ENCODE data around the gene PPP1R15B. TPM values are rescaled to one million over a fixed set of nuclear protein-coding genes. Genes with fewer than 3 reads are reported as not detected.

Gene PPP1R15B
- total RNA-seq, 2 donors from 2014 or later, result 44.8 to 79.2 TPM

- Histone ChIP-seq H3K27me3 (ENCODE audit: control insufficient read depth, insufficient read depth, low read length, poor library complexity, severe bottlenecking) (peaks cover 53% of the 10 kb centered on the region), H3K4me1 (ENCODE audit: control insufficient read depth, insufficient read depth, low read length) (no peaks in the 10 kb centered on the region), H3K27ac (ENCODE audit: low read depth, low read length) (no peak overlapping the region), H3K9me3 (ENCODE audit: control insufficient read depth, low read length) (no peaks in the 10 kb centered on the region), H3K36me3 (ENCODE audit: control insufficient read depth, insufficient read depth, low read length) (no peaks in the 10 kb centered on the region), H3K4me3 (ENCODE audit: low read length) (no peak overlapping the region), H3K9ac (ENCODE audit: extremely low read depth, low read length, poor library complexity, severe bottlenecking) (no peak overlapping the region)
- Mint-ChIP-seq H3K36me3 (ENCODE audit: low read depth) (no peaks in the 10 kb centered on the region), H3K27me3 (ENCODE audit: insufficient read depth) (peaks cover 14% of the 10 kb centered on the region), H3K4me1 (no peaks in the 10 kb centered on the region), H3K9me3 (no peaks in the 10 kb centered on the region), H3K4me3 (no peak overlapping the region), H3K27ac (no peak overlapping the region)
- TF ChIP-seq CTCF (conservative IDR thresholded peaks at IDR 0.05), result no peak
- WGBS, 2 experiments (ENCODE audit: insufficient coverage in 1 of 2, insufficient read length in 1 of 2), result 92 to 100% methylated on average over 2 of the region's 2 CpGs
- DNase-seq, result no peak
These were observed 25.9 kb downstream of the PPP1R15B start for GRCh38 chr1:204385727-204386126.

GRCh38 chr1:204384636-204385352 is 26.8 kb downstream of the PPP1R15B start:
- WGBS, 2 experiments (ENCODE audit: insufficient coverage in 1 of 2, insufficient read length in 1 of 2), result 94 to 100% methylated on average over 4 to 7 of the region's 7 CpGs
- H3K9me3 ChIP-seq (ENCODE audit: control insufficient read depth, low read length), result no peaks in the 10 kb centered on the region

GRCh38 chr1:204383163-204383904 is 28.3 kb downstream of the PPP1R15B start:
- H3K27me3 Mint-ChIP-seq (ENCODE audit: insufficient read depth), result peaks cover 29% of the 10 kb centered on the region
- H3K9ac ChIP-seq (ENCODE audit: extremely low read depth, low read length, poor library complexity, severe bottlenecking), result no peak overlapping the region
- peak; percentile 22 for DNase-seq
- no peak overlapping the region for H3K4me3 Mint-ChIP-seq
- no peak overlapping the region for H3K27ac Mint-ChIP-seq
- no peak for TF ChIP-seq CTCF (conservative IDR thresholded peaks at IDR 0.05)
- 84 to 85% methylated on average over 5 of the region's 5 CpGs for WGBS, 2 experiments (ENCODE audit: insufficient coverage in 1 of 2, insufficient read length in 1 of 2)
- no peak overlapping the region for H3K4me3 ChIP-seq (ENCODE audit: low read length)
- H3K4me1 Mint-ChIP-seq, result peaks cover 2% of the 10 kb centered on the region
- H3K27ac ChIP-seq (ENCODE audit: low read depth, low read length), result no peak overlapping the region
- H3K36me3 Mint-ChIP-seq (ENCODE audit: low read depth), result no peaks in the 10 kb centered on the region
- H3K9me3 Mint-ChIP-seq, result no peaks in the 10 kb centered on the region
- H3K4me1 ChIP-seq (ENCODE audit: control insufficient read depth, insufficient read depth, low read length), result no peaks in the 10 kb centered on the region
- H3K36me3 ChIP-seq (ENCODE audit: control insufficient read depth, insufficient read depth, low read length), result no peaks in the 10 kb centered on the region
- no peaks in the 10 kb centered on the region for H3K9me3 ChIP-seq (ENCODE audit: control insufficient read depth, low read length)
- H3K27me3 ChIP-seq (ENCODE audit: control insufficient read depth, insufficient read depth, low read length, poor library complexity, severe bottlenecking), result peaks cover 77% of the 10 kb centered on the region

More at GRCh38 chr1:204384636-204385352, 26.8 kb downstream of the PPP1R15B start:
- no peaks in the 10 kb centered on the region for H3K36me3 Mint-ChIP-seq (ENCODE audit: low read depth)
- Histone ChIP-seq H3K9ac (ENCODE audit: extremely low read depth, low read length, poor library complexity, severe bottlenecking) (no peak overlapping the region), H3K4me1 (ENCODE audit: control insufficient read depth, insufficient read depth, low read length) (no peaks in the 10 kb centered on the region), H3K27me3 (ENCODE audit: control insufficient read depth, insufficient read depth, low read length, poor library complexity, severe bottlenecking) (peaks cover 62% of the 10 kb centered on the region), H3K36me3 (ENCODE audit: control insufficient read depth, insufficient read depth, low read length) (no peaks in the 10 kb centered on the region), H3K27ac (ENCODE audit: low read depth, low read length) (no peak overlapping the region), H3K4me3 (ENCODE audit: low read length) (no peak overlapping the region)
- H3K9me3 Mint-ChIP-seq, result no peaks in the 10 kb centered on the region
- peak; percentile 31 for DNase-seq
- peaks cover 18% of the 10 kb centered on the region for H3K27me3 Mint-ChIP-seq (ENCODE audit: insufficient read depth)
- no peaks in the 10 kb centered on the region for H3K4me1 Mint-ChIP-seq
- TF ChIP-seq CTCF (conservative IDR thresholded peaks at IDR 0.05), result no peak
- no peak overlapping the region for H3K4me3 Mint-ChIP-seq
- no peak overlapping the region for H3K27ac Mint-ChIP-seq
